Transverse colon (tissue), 4 donors: ENCODE data around the gene PDXK. TPM values are rescaled to one million over a fixed set of nuclear protein-coding genes. Genes with fewer than 3 reads are reported as not detected.
A peak's percentile ranks its signal among the peaks of the same experiment; 100 is the strongest.

Experiments used
- DNase-seq: peaks from one replicate; pipeline ENCODE4 v3.0.0-alpha.2; 2019
- H3K27ac ChIP-seq, 4 donors: fragments of 200-600 bp; sonication (generic); 2 replicates each; pipeline ENCODE4 v1.5.1; 2016 to 2018; ENCODE audit warnings: inconsistent platforms in 4 of 4
- H3K27me3 ChIP-seq: fragments of 200-600 bp; sonication (generic); 2 replicates; pipeline ENCODE4 v1.5.1; 2017; ENCODE audit warnings: inconsistent platforms
- H3K36me3 ChIP-seq, 4 donors: fragments of 200-600 bp; sonication (generic); 2 replicates each; pipeline ENCODE4 v1.5.1; 2017 to 2019; ENCODE audit warnings: inconsistent platforms in 4 of 4
- H3K4me1 ChIP-seq, 4 donors: fragments of 200-600 bp; sonication (generic); 2 replicates each; pipeline ENCODE4 v1.5.1; 2017 to 2020; ENCODE audit warnings: inconsistent platforms in 4 of 4
- H3K4me3 ChIP-seq, 4 donors: fragments of 200-600 bp; sonication (generic); 1 replicate in 1 of 4; 2 replicates in 3 of 4; pipeline versions ENCODE4 v1.5.1 to v1.6.1; 2017 to 2019; ENCODE audit warnings: inconsistent platforms in 4 of 4
- H3K9me3 ChIP-seq, 2 donors: fragments of 200-600 bp; sonication (generic); 2 replicates each; pipeline ENCODE4 v1.5.1; 2017 to 2019; ENCODE audit warnings: inconsistent platforms in 2 of 2
- CTCF ChIP-seq, 5 experiments: fragments of 200-600 bp in 3 of 5; fragments of 450-650 bp in 2 of 5; sonication (generic) in 3 of 5; IDR thresholded peaks; 1 replicate in 2 of 5; 2 replicates in 3 of 5; pipeline ENCODE4 v1.5.1; 2016 to 2017; ENCODE audit warnings: antibody characterized with exemption in 5 of 5, inconsistent platforms in 3 of 5, mild to moderate bottlenecking in 2 of 5, moderate library complexity in 1 of 5
- EP300 ChIP-seq: sonication (generic); formaldehyde crosslinking; IDR thresholded peaks from one replicate; pipeline ENCODE4 v1.6.1; 2017; ENCODE audit warnings: antibody characterized with exemption, low read depth
- POLR2A ChIP-seq: fragments of 450-650 bp; IDR thresholded peaks from one replicate; pipeline ENCODE4 v1.6.1; 2016; ENCODE audit warnings: antibody characterized with exemption, mild to moderate bottlenecking, moderate library complexity
- POLR2AphosphoS5 ChIP-seq, 3 donors: sonication (generic); formaldehyde crosslinking; IDR thresholded peaks; one replicate each; pipeline ENCODE4 v1.6.1; 2016; ENCODE audit warnings: antibody characterized with exemption in 3 of 3
- WGBS, 2 donors: methylation state at CpG; one replicate each; pipeline ENCODE4 v1.1.5; 2018; ENCODE audit warnings: low coverage in 1 of 2; 5-methylcytosine and 5-hydroxymethylcytosine counted together
- in situ Hi-C, 4 donors: fragments of 200-750 bp; cut with MboI; loops; one replicate each; pipeline versions ENCODE4 v1.15.0 to v1.15.1; 2017; ENCODE audit warnings: low sequenced_read_pairs in 3 of 4, low pct_ligation_motif_present in 1 of 4, low pct_unique_long_range_greater_than_20kb in 1 of 4
- intact Hi-C: fragments of 100-400 bp; cut with DNase I; formaldehyde crosslinking; loops from one replicate; pipeline ENCODE4 v1.15.1; 2023; ENCODE audit warnings: low total_unique reads
- total RNA-seq, 4 donors: library from RNA; depleted of rRNA; stranded (reverse); fragments of >200 nt; gene quantifications; one replicate each; pipeline ENCODE4 v1.1.0, GENCODE V29; 2016

The PDXK gene
- total RNA-seq, 4 donors from 2014 or later = 85.8 to 117 (median 103) TPM

DNA sequence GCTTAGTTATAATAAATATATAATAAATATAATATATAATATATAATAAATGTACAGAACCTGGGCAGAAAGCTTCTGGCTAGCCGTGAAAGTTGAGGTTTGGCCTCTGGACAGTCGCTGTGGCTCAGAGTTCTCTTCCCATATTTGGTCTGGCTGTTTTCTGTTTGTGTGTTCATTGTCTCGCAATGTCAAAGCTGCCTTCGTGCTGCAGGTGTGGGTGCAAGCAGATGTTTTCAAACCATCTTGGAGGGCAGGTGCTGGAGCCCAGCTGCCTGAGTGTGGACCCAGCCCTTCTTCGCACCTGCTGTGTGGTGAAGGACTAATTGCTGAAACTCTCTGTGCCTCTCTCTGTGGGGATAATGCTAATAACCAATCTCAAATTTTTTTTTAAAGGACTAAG, 60.7 kb downstream of the PDXK start:
- H3K4me3 ChIP-seq = no peak overlapping the region
- H3K4me1 ChIP-seq = peaks cover 4 to 33% (median 21%) of the 10 kb centered on the region in 4 donors
- DNase-seq = peak; percentile 50
- in situ Hi-C loops = no loop called here
- no peaks in the 10 kb centered on the region for H3K36me3 ChIP-seq
- no peaks in the 10 kb centered on the region for H3K27me3 ChIP-seq
- TF ChIP-seq EP300 = no peak
- TF ChIP-seq POLR2AphosphoS5 (IDR thresholded peaks at IDR 0.05) = no peak
- no peak for TF ChIP-seq CTCF (IDR thresholded peaks at IDR 0.05)
- TF ChIP-seq POLR2A = no peak
- H3K27ac ChIP-seq = peak overlapping the region in 2 of 4 donors; percentile 9 to 59
- intact Hi-C loops = no loop called here
- WGBS, 2 donors = 55 to 57% methylated on average over 4 to 5 of the region's 5 CpGs
- no peaks in the 10 kb centered on the region for H3K9me3 ChIP-seq

DNA sequence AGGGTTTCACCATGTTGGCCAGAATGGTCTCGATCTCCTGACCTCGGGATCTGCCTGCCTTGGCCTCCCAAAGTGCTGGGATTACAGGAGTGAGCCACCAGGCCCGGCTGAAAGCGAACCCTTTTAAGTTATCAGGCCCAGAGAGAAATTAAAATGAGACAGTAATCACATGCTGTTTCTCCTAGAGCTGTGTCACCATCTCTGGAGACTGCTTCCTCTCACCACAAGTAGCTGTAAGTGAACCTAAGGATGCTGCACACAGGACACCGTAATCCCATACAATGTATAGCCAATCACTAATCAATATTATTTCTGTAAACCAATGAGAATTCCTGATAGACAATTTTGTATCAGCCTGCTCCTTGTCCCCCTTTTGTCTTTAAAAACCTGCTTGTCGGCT, 62.9 kb downstream of the PDXK start:
- in situ Hi-C loops = no loop called here
- Histone ChIP-seq H3K27ac (peak overlapping the region in 3 of 4 donors; percentile 18 to 69 (median 40)), H3K9me3 (no peaks in the 10 kb centered on the region), H3K4me1 (peaks cover 0 to 24% (median 13%) of the 10 kb centered on the region in 4 donors), H3K4me3 (no peak overlapping the region), H3K36me3 (no peaks in the 10 kb centered on the region), H3K27me3 (no peaks in the 10 kb centered on the region)
- DNase-seq = no peak
- 79 to 80% methylated on average over 1 to 6 of the region's 6 CpGs for WGBS, 2 donors
- no peak for TF ChIP-seq EP300
- no peak for TF ChIP-seq CTCF (IDR thresholded peaks at IDR 0.05)
- no peak for TF ChIP-seq POLR2AphosphoS5 (IDR thresholded peaks at IDR 0.05)
- no peak for TF ChIP-seq POLR2A
- intact Hi-C loops = no loop called here

- DNase-seq = no peak
- Histone ChIP-seq H3K4me3 (no peak overlapping the region), H3K4me1 (peaks cover 0 to 24% (median 13%) of the 10 kb centered on the region in 4 donors), H3K36me3 (no peaks in the 10 kb centered on the region), H3K27me3 (no peaks in the 10 kb centered on the region), H3K9me3 (no peaks in the 10 kb centered on the region), H3K27ac (no peak overlapping the region)
- in situ Hi-C loops (no loop called here), intact Hi-C loops (no loop called here)
- no peak for TF ChIP-seq CTCF (IDR thresholded peaks at IDR 0.05)
- no peak for TF ChIP-seq EP300
- TF ChIP-seq POLR2AphosphoS5 (IDR thresholded peaks at IDR 0.05) = no peak
- TF ChIP-seq POLR2A = no peak
- 73% methylated on average over 5 of the region's 5 CpGs; no CpG with 5 or more reads in 1 of the 2 donors for WGBS, 2 donors
Observed at GRCh38 chr21:43782431-43783097, 63.6 kb downstream of the PDXK start.

DNA sequence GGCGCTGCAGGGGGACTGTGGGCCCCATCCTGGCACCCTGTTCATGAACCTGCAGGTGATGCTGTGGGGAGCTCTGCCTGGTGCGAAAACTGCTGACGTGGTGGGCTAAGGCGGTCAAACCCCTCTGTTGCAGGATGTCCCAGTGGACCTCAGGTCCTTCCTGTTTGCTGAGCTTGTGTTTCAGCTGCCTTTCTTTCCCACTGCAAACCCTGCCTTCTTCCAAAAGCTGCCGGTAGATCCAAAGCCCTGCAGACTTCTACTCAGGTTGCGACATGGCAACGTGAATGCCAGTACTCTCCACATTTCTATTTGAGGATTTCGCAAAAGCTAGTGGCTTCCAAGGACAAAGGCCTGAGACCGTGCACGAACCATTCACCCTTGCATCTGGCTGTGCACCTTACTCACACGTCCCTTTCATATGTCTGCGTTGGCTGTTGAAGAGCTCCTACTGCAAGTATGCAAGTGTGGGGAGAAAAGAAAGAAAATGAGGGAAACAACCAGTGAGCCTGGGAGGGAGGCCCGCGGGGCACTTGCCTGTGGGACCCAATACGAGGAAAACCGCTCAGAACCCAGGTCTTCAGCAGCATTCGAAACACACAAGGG, 64.3 kb downstream of the PDXK start:
- Histone ChIP-seq H3K9me3 (no peaks in the 10 kb centered on the region), H3K4me3 (no peak overlapping the region), H3K27me3 (no peaks in the 10 kb centered on the region), H3K4me1 (peaks cover 0 to 22% (median 13%) of the 10 kb centered on the region in 4 donors), H3K27ac (no peak overlapping the region), H3K36me3 (no peaks in the 10 kb centered on the region)
- no peak for TF ChIP-seq CTCF (IDR thresholded peaks at IDR 0.05)
- no peak for TF ChIP-seq EP300
- TF ChIP-seq POLR2AphosphoS5 (IDR thresholded peaks at IDR 0.05) = no peak
- no peak for TF ChIP-seq POLR2A
- in situ Hi-C loops (no loop called here), intact Hi-C loops (no loop called here)
- 89% methylated on average over 17 of the region's 17 CpGs; no CpG with 5 or more reads in 1 of the 2 donors for WGBS, 2 donors
- DNase-seq = no peak
